ENCODE results near the gene PPP1R3G.
"Not testable (repeated sequence)": the region's sequence is repeated elsewhere in the genome, so short reads cannot be mapped to it uniquely, and the experiment has no call there.

The PPP1R3G gene

DNA sequence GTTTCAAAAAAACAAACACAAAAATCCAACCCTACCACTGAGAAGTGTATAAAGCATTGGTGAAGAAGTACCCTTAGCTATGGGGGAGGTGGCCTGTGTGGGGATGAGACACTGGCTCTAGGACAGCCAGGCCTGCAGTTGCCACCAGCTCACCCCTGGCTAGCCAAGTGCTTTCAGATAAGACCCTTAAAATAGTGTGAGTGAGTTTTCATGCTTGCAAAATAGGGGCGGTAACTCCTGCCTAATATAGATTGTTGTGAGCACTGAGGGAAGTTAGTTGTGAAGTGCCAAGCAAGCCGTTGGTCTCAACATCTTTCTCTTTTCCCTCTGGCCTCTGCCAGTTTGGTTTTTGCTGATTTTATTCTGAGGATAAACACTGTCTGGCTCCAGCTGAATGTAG lies 11.3 kb downstream of the PPP1R3G start:
- no peak for DNase-seq

- DNase-seq, result no peak
These were observed 13.5 kb downstream of the PPP1R3G start for GRCh38 chr6:5098501-5099270.

- no peak for DNase-seq
These were observed 14.4 kb downstream of the PPP1R3G start for GRCh38 chr6:5099537-5099936.

GRCh38 chr6:5100806-5101205 lies 15.7 kb downstream of the PPP1R3G start:
- DNase-seq, result no peak

- DNase-seq, result no peak
These were observed 17.3 kb downstream of the PPP1R3G start for GRCh38 chr6:5102267-5102970.

- DNase-seq, result no peak
These were observed 18.1 kb downstream of the PPP1R3G start for GRCh38 chr6:5103250-5103649.

DNA sequence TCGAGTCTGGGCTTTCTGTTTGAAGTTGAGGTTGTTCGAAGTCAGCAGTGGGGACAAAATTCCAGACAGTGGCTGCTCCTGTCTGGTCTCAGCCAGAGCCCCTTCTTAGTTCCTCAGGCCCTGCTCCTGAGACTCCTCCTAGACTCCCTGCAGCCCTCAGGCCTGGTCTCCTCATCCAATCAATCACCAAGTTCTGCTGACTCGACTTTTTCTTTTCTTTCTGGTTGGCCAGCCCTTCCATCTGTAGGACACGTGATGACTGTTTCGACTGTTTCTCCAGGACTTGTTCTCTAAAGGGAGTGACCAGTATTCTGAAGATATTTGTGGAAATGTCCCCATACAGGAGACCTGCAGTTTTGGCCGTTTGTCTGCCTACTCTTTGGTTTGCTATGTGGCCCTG lies 19.5 kb downstream of the PPP1R3G start:
- DNase-seq, result no peak

- no peak for DNase-seq
These were observed 20.0 kb downstream of the PPP1R3G start for GRCh38 chr6:5105146-5105545.

GRCh38 chr6:5107341-5107740 lies 22.2 kb downstream of the PPP1R3G start:
- no peak for DNase-seq

- DNase-seq, result no peak
These were observed 22.9 kb downstream of the PPP1R3G start for GRCh38 chr6:5108068-5108467.

GRCh38 chr6:5108536-5109150 lies 23.5 kb downstream of the PPP1R3G start:
- DNase-seq, result no peak

DNA sequence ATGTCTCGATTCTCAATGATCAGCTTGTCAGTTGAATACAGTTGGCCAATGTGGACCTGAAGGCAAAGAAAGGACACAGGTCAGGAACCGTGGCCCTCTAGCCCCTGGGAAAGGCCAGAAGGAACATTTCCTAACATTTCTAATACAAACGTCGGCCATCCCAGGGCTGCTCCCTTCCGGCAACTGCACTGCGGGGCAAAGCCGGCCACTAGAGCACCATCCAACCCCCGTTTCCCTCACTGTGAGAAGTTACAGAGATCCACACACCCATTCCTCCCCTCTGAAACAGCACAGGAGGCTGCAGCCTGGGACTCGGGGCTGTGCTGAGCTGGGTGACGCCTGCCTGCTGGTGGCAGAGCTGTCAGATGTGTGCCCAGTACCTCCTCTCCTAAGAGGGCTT lies 24.3 kb downstream of the PPP1R3G start:
- no peak for DNase-seq

DNA sequence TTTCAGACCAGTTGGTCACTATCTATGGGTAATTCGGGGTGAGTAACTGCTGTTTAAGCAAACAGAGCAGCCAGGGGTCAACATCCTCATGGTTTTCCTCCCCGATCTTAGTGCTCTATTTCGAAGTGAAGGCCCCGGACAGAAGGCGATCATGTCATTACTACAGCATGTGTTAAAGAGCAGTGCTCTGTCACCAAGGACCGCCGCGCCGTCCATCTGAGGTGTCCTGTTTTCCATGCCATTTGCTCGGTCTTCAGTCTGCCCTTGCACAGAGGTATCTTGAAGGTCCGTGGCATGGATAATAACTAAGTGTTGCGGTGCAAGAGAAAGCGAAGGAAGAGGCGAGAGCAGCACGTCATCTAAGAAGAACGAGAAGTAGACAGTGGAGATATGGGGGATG lies 25.1 kb downstream of the PPP1R3G start:
- no peak for DNase-seq

DNA sequence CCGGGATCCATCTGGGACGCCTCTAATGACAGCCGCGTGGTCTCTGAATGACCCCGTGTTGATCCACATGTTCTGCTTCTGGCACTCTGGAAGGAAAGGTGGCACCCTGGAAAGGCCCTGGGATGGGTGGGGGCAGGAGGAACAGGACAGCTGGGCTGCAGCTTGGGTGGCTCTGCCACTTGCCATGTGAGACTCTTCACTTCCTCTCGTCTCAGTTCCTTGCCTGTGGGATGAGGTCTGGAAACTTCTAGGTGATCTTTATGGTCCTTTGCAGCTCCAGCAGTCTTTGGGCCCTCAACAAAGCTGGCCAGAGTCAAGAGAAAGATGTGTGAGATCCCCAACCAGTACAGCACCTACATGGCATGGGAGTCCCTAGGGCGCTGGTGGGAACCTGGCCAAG lies 26.5 kb downstream of the PPP1R3G start:
- DNase-seq, result no peak

DNA sequence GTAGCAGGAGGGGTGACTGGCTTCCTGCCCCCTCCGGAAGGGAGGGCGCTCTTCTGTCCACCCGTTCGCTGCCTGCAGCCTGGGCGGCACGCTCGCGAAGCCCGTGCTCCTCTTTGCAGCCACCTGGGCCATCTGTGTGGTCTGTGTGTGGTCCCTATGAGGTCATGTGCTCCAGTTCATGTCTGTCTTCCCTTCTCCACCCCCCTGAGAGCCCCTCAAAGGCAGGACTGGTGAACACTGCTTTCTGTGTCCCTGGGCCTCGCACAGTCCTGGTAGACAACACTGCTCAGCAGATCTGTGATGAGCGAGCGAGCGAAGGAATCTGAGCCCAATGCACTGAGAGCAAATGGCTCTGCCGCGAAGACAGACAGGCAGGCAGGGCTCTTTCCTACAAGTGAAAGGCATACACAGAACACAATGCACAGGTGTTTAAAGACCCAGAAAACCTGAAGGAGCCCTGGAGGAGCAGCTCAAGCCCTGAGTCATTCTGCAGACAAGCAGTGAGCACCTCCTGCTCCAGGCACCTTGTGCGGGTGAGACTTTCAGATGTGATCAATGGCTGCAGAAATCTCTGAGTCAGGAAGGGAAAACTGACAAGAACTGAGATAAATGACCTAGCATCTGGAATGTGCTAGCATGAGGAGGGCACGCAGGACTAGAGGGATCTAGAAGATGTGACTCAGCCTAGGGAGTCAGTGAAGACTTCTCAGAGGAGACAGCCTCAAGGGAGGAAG lies 27.1 kb downstream of the PPP1R3G start:
- peak; percentile 78 for DNase-seq

DNA sequence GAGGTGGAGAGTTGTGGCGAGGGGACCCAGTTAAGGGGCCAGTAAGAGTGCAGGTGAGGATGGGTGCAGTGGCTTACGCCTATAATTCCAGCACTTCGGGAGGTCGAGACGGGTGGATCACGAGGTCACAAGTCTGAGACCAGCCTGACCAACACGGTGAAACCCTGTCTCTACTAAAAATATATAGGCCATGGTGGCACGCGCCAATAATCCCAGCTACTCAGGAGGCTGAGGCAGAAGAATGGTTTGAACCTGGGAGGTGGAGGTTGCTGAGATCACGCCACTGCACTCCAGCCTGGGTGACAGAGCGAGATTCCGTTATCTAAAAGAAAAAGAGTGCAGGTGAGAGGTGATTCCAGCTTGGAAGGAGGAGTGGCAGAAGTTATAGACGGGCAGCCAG lies 28.0 kb downstream of the PPP1R3G start:
- DNase-seq, result no peak

GRCh38 chr6:5115168-5115567 lies 30.0 kb downstream of the PPP1R3G start:
- no peak for DNase-seq

GRCh38 chr6:5116243-5116991 lies 31.3 kb downstream of the PPP1R3G start:
- no peak for DNase-seq

DNA sequence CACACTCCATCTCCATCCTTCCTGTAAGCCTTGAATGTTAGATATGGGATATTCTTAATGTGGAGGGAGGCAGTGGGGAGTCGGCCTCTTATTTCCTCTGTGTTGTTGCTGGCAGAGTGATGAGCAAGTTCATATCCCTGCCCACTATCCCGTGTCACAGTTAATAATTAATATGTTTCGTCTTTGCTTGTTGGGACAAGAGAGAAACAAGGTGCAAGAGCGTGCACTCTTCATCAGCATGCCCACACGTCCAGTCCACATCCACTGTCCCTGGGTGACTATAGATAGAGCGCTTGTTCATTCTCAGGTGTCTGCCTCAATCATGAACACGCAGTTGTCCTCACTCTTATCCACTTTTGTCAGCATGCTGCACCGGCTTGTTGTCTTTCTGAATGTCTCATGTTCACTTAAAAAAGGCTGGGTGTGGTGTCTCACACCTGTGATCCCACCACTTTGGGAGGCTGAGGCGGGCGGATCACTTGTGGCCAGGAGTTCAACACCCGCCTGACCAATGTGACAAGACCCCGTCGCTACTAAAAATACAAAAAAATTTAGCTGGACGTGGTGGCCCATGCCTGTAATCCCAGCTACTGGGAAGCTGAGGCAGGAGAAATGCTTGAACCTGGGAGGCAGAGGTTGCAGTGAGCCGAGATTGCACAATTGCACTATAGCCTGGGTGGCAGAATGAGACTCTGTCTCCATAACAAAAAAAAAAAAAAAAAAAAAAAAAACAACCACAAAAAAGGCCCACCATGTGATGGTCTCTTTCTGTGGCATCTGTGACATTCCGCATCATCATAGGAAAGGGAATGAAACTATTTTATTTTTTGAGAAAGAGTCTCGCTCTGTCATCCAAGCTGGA lies 34.2 kb downstream of the PPP1R3G start:
- peak; percentile 44 for DNase-seq

DNA sequence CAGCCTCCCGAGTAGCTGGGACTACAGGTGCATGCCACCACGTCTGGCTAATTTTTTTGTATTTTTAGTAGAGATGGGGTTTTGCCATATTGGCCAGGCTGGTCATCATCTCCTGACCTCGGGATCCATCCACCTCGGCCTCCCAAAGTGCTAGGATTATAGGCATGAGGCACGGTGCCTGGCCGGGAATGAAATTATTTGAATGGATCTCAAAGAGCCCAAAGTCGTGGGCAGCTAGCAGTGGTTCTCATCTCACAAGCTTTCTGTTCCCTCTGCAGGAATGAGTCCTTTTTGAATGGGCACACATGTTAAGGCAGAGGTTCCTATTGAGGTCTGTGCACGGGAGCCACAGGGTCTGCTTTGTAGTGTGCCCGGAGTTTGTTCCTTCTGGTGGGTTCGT lies 34.9 kb downstream of the PPP1R3G start:
- DNase-seq, result no peak

GRCh38 chr6:5120543-5120942 lies 35.4 kb downstream of the PPP1R3G start:
- not testable (repeated sequence) for DNase-seq

DNA sequence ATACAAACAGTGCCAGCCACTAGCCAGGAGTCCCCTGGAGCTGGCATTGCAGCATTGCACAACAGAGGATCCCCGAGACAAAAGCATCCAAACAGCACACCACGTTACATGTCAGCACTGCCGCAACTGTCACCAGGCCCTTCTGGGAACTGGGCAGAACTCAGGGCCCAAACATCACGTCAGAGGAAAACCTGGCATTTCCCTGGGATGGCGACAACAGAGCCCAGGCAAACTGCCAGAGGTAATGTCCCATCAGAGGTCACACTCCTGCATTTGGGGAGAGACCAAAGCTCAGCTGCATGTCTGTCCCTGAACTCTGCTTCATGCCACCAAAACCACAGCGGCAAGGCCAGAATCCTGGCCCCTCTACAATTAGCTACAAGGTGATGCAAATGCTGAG lies 36.3 kb downstream of the PPP1R3G start:
- DNase-seq, result no peak

All from kidney glomerular epithelial cell (primary cell).